ENCODE results near the gene AP5Z1. TPM values are rescaled to one million over a fixed set of nuclear protein-coding genes. Genes with fewer than 3 reads are reported as not detected.

Gene AP5Z1
- total RNA-seq, 1 experiment from 2014 or later, result 38.3 TPM

DNA sequence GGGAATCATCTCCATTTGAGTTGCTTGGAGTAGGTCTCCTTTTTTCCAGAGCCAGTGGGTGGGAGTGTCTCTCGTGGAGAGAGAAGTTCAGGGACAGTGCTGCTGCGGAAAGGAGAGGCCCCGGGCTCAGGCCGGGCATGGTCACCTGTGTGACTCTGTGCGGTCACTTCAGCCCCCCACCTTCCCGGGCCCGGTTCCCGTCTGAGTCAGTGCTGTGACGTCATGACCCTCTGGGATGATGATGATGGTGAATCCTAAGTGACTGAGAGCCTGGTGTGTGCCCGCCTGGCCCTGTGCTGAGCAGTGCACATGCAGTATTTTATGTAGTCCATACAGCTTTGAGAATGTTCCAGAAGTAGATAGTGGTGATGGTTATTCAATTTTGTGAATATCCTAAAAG, 32.6 kb upstream of the AP5Z1 start:
- Histone ChIP-seq H3K4me1 (ENCODE audit: insufficient read depth, low read length) (no peaks in the 10 kb centered on the region; the same call in 1 of the 2 replicates), H3K23me2 (ENCODE audit: insufficient read length, low read depth, low read length, poor library complexity, severe bottlenecking) (peaks cover 9% of the 10 kb centered on the region), H3K27ac (ENCODE audit: insufficient read length, low read depth, low read length) (no peak overlapping the region), H4K91ac (ENCODE audit: insufficient read length, low read depth, low read length) (no peak overlapping the region), H4K5ac (ENCODE audit: insufficient read length, low read depth, low read length) (no peak overlapping the region), H2BK15ac (ENCODE audit: low read depth, low read length) (no peak overlapping the region), H3K23ac (ENCODE audit: insufficient read length, low read depth, low read length) (no peak overlapping the region), H2BK20ac (ENCODE audit: low read depth, low read length, poor library complexity, severe bottlenecking) (no peak overlapping the region), H4K20me1 (ENCODE audit: control insufficient read depth, insufficient read depth, insufficient read length) (no peaks in the 10 kb centered on the region), H3K4me2 (ENCODE audit: insufficient read depth, insufficient read length, low read length) (no peak overlapping the region), H3K9me3 (ENCODE audit: control insufficient read depth, low read depth, low read length) (no peaks in the 10 kb centered on the region), H3K9ac (ENCODE audit: extremely low read depth, insufficient read length, low read length) (no peak overlapping the region), H4K8ac (replicated peaks; ENCODE audit: insufficient read length, low read depth, low read length) (no peak overlapping the region), H2BK120ac (ENCODE audit: low read depth, low read length, poor library complexity, severe bottlenecking) (no peak overlapping the region), H2AK5ac (ENCODE audit: insufficient read length, low read length) (no peak overlapping the region), H3K27me3 (ENCODE audit: insufficient read depth, low read length) (peaks cover 5% of the 10 kb centered on the region; the same call in 1 of the 2 replicates), H2BK12ac (ENCODE audit: insufficient read length, low read depth, low read length) (no peak overlapping the region), H2AFZ (ENCODE audit: low read length) (no peak overlapping the region), H3K14ac (ENCODE audit: insufficient read depth, low read length) (no peak overlapping the region), H3K79me2 (ENCODE audit: insufficient read depth, low read length) (no peaks in the 10 kb centered on the region), H3T11ph (ENCODE audit: low read length) (no peak overlapping the region), H3K18ac (ENCODE audit: insufficient read length, low read depth, low read length) (no peak overlapping the region), H3K4ac (ENCODE audit: low read depth, low read length) (no peak overlapping the region), H2BK5ac (ENCODE audit: insufficient read length, low read length) (no peak overlapping the region), H3K79me1 (ENCODE audit: insufficient read depth, low read depth, low read length, poor library complexity, severe bottlenecking) (no peaks in the 10 kb centered on the region), H3K56ac (ENCODE audit: insufficient read length, low read depth, low read length) (no peak overlapping the region)
- H3K4me3 Mint-ChIP-seq, result no peak overlapping the region
- peaks cover 16 to 31% (median 29%) of the 10 kb centered on the region in 3 experiments for H3K36me3 Mint-ChIP-seq (ENCODE audit: insufficient read depth in 1 of 3, low read depth in 3 of 3)
- no CpG with 5 or more reads among the region's 10 CpGs for WGBS (ENCODE audit: extremely low coverage, insufficient read length, low lambda C conversion rate)
- H3K9me3 Mint-ChIP-seq, result no peaks in the 10 kb centered on the region; a peak in 1 of 5 replicates
- H3K27me3 Mint-ChIP-seq (ENCODE audit: low read depth), result peaks cover 74% of the 10 kb centered on the region
- no peak for DNase-seq
- no peak overlapping the region; a peak in 1 of 7 replicates for H3K27ac Mint-ChIP-seq
- TF ChIP-seq, protein P1, sequence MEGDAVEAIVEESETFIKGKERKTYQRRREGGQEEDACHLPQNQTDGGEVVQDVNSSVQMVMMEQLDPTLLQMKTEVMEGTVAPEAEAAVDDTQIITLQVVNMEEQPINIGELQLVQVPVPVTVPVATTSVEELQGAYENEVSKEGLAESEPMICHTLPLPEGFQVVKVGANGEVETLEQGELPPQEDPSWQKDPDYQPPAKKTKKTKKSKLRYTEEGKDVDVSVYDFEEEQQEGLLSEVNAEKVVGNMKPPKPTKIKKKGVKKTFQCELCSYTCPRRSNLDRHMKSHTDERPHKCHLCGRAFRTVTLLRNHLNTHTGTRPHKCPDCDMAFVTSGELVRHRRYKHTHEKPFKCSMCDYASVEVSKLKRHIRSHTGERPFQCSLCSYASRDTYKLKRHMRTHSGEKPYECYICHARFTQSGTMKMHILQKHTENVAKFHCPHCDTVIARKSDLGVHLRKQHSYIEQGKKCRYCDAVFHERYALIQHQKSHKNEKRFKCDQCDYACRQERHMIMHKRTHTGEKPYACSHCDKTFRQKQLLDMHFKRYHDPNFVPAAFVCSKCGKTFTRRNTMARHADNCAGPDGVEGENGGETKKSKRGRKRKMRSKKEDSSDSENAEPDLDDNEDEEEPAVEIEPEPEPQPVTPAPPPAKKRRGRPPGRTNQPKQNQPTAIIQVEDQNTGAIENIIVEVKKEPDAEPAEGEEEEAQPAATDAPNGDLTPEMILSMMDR (conservative IDR thresholded peaks at IDR 0.05), result no peak
- H3K4me1 Mint-ChIP-seq, result peaks cover 27 to 32% of the 10 kb centered on the region in 2 experiments

Data from H9 (cell line).